ENCODE results near the gene EBF4. TPM values are rescaled to one million over a fixed set of nuclear protein-coding genes. Genes with fewer than 3 reads are reported as not detected.
"Not testable (repeated sequence)": the region's sequence is repeated elsewhere in the genome, so short reads cannot be mapped to it uniquely, and the experiment has no call there.

Gene EBF4
- total and polyA plus RNA-seq, 2 of the 8 experiments (the other 6 are each of a cell fraction or from before 2014, with no cell fraction given) = 1.2 to 2.9 TPM

- TF ChIP-seq TAF1 (IDR thresholded peaks at IDR 0.05; ENCODE audit: low read depth, low read length) (no peak), SIX5 (IDR thresholded peaks at IDR 0.05; ENCODE audit: low read depth, low read length) (no peak), HDAC6 (IDR thresholded peaks at IDR 0.05; ENCODE audit: low read depth, low read length) (no peak), RXRA (IDR thresholded peaks at IDR 0.05; ENCODE audit: insufficient read depth, low read depth, low read length) (no peak), TBP (IDR thresholded peaks at IDR 0.05; ENCODE audit: low read depth, low read length) (no peak)
Observed at GRCh38 chr20:2807019-2807418, 114.4 kb downstream of the EBF4 start (continued).

- H3K27me3 ChIP-seq (replicated peaks in 1 of 4; ENCODE audit: control insufficient read depth in 3 of 4, extremely low read depth in 1 of 4, insufficient read depth in 3 of 4, low read length in 3 of 4) = peaks cover 35 to 50% (median 44%) of the 10 kb centered on the region in 4 experiments
- not testable (repeated sequence) for H2AFZ ChIP-seq (ENCODE audit: low read length); H2BK5ac ChIP-seq (ENCODE audit: low read depth, low read length); H3K14ac ChIP-seq (ENCODE audit: insufficient read length); H3K4me3 ChIP-seq (ENCODE audit: extremely low read depth in 1 of 4, insufficient read depth in 2 of 4, low read depth in 3 of 4, low read length in 4 of 4); FAIRE-seq; H3K79me1 ChIP-seq (ENCODE audit: low read depth, low read length); H2BK12ac ChIP-seq (ENCODE audit: low read depth, low read length); H3K9ac ChIP-seq (replicated peaks in 1 of 4; ENCODE audit: extremely low read depth in 1 of 4, low read depth in 3 of 4, low read length in 3 of 4); H2AK5ac ChIP-seq (ENCODE audit: low read depth, low read length); H3K27ac ChIP-seq (ENCODE audit: low read depth, low read length); H2BK120ac ChIP-seq (replicated peaks; ENCODE audit: low read depth, low read length); H4K8ac ChIP-seq (ENCODE audit: extremely low read depth, insufficient read depth, low read length); H3K23me2 ChIP-seq (ENCODE audit: low read depth, low read length); H2BK15ac ChIP-seq (ENCODE audit: low read length); H3K23ac ChIP-seq (ENCODE audit: insufficient read length); H3K4me2 ChIP-seq (ENCODE audit: insufficient read depth in 1 of 2, low read depth in 2 of 2, low read length in 2 of 2); H3K56ac ChIP-seq (replicated peaks; ENCODE audit: insufficient read length, low read depth, low read length); H4K91ac ChIP-seq (replicated peaks; ENCODE audit: insufficient read length, low read length); H3K9me3 ChIP-seq (ENCODE audit: insufficient read depth in 2 of 2, low read depth in 1 of 2, low read length in 1 of 2); H4K20me1 ChIP-seq (replicated peaks in 1 of 2; ENCODE audit: control insufficient read depth in 1 of 2, insufficient read depth in 2 of 2, low read length in 2 of 2); H3K18ac ChIP-seq (ENCODE audit: extremely low read depth, low read length); H3K4ac ChIP-seq (replicated peaks; ENCODE audit: insufficient read length, low read depth, low read length); H4K5ac ChIP-seq (ENCODE audit: insufficient read length, low read depth, low read length); H3K79me2 ChIP-seq (ENCODE audit: control insufficient read depth in 1 of 2, insufficient read depth in 2 of 2, low read length in 2 of 2); DNase-seq (ENCODE audit: low read depth in 1 of 2, low spot score in 2 of 2); H2BK20ac ChIP-seq (ENCODE audit: low read length); H3K36me3 ChIP-seq (ENCODE audit: control insufficient read depth in 2 of 4, insufficient read depth in 4 of 4, low read length in 3 of 4)
- ChIA-PET POLR2A (ENCODE audit: partially characterized antibody) (interaction anchor here (0.7 to 1.0 kb wide), 2 partner anchors 8 to 191 kb away, joined by 3 read pairs; no protein-coding TSS in a partner anchor), CTCF (ENCODE audit: partially characterized antibody) (interaction anchor here (3.5 kb wide), 1 partner anchor 11 kb away, joined by 9 read pairs; no protein-coding TSS in a partner anchor)
- H3K4me1 ChIP-seq (replicated peaks in 1 of 4; ENCODE audit: control insufficient read depth in 3 of 4, insufficient read depth in 4 of 4, low read length in 3 of 4) = peaks cover 0 to 13% (median 8%) of the 10 kb centered on the region in 4 experiments; a peak in 6 of 7 replicates
- 88% methylated on average over 9 of the region's 9 CpGs; no CpG with 5 or more reads in 1 of the 2 experiments for WGBS, 2 experiments (ENCODE audit: extremely low coverage in 1 of 2, insufficient coverage in 1 of 2, insufficient read length in 1 of 2, insufficient replicate concordance in 2 of 2, low coverage in 1 of 2, low lambda C conversion rate in 2 of 2, missing lambda C conversion rate in 1 of 2)
Observed at GRCh38 chr20:2807929-2808328, 115.3 kb downstream of the EBF4 start.

Measured in H1 (cell line).